ENCODE measurements around the gene ITGAD. TPM values are rescaled to one million over a fixed set of nuclear protein-coding genes. Genes with fewer than 3 reads are reported as not detected.

Gene ITGAD
- total RNA-seq, 1 experiment from 2014 or later = not detected

DNA sequence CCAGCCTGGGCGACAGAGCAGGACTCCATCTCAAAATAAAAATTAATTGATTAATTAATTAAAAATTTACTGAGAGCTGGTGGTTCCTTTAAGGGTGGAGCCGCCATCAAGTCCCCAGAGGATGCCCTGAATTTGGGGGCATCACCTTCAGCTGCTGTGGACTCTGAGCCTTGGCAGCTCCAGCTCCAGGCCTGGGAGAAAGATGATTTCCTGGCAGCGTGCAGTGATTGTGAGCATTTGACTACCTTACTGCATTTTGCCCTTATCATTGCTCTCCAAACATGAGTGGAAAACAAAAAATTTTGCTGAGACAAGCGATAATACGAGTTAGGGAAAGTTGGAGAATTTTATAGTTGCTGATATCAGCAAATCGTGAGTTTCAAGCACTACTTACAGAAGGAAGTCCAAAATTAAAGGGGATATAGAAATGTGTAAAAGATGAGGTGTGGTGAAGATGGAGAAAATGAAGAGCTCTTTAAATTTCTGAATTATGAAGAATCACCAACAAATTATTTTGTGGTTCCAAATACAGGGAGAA lies 2.6 kb upstream of the ITGAD start:
- no CpG with 5 or more reads among the region's 6 CpGs for WGBS (ENCODE audit: extremely low coverage, insufficient read length, low lambda C conversion rate)
- Histone ChIP-seq H3K23ac (ENCODE audit: insufficient read length, low read depth, low read length) (no peak overlapping the region), H3K9ac (ENCODE audit: extremely low read depth, insufficient read length, low read length) (no peak overlapping the region), H3K9me3 (ENCODE audit: control insufficient read depth, low read depth, low read length) (no peaks in the 10 kb centered on the region), H3K18ac (ENCODE audit: insufficient read length, low read depth, low read length) (no peak overlapping the region), H3K4me1 (ENCODE audit: insufficient read depth, low read length) (no peaks in the 10 kb centered on the region), H2AK5ac (ENCODE audit: insufficient read length, low read length) (no peak overlapping the region), H4K8ac (replicated peaks; ENCODE audit: insufficient read length, low read depth, low read length) (no peak overlapping the region), H4K20me1 (ENCODE audit: control insufficient read depth, insufficient read depth, insufficient read length) (no peaks in the 10 kb centered on the region), H3K23me2 (ENCODE audit: insufficient read length, low read depth, low read length, poor library complexity, severe bottlenecking) (no peaks in the 10 kb centered on the region), H3K79me1 (ENCODE audit: insufficient read depth, low read depth, low read length, poor library complexity, severe bottlenecking) (no peaks in the 10 kb centered on the region), H4K91ac (ENCODE audit: insufficient read length, low read depth, low read length) (no peak overlapping the region), H3K56ac (ENCODE audit: insufficient read length, low read depth, low read length) (no peak overlapping the region), H3K14ac (ENCODE audit: insufficient read depth, low read length) (no peak overlapping the region), H2BK12ac (ENCODE audit: insufficient read length, low read depth, low read length) (no peak overlapping the region), H3K4me2 (ENCODE audit: insufficient read depth, insufficient read length, low read length) (no peak overlapping the region), H2BK15ac (ENCODE audit: low read depth, low read length) (no peak overlapping the region), H3T11ph (ENCODE audit: low read length) (no peak overlapping the region), H2BK5ac (ENCODE audit: insufficient read length, low read length) (no peak overlapping the region), H4K5ac (ENCODE audit: insufficient read length, low read depth, low read length) (no peak overlapping the region), H3K79me2 (ENCODE audit: insufficient read depth, low read length) (no peaks in the 10 kb centered on the region), H3K27me3 (ENCODE audit: insufficient read depth, low read length) (no peaks in the 10 kb centered on the region), H3K27ac (ENCODE audit: insufficient read length, low read depth, low read length) (no peak overlapping the region), H3K4ac (ENCODE audit: low read depth, low read length) (no peak overlapping the region), H2BK120ac (ENCODE audit: low read depth, low read length, poor library complexity, severe bottlenecking) (no peak overlapping the region), H2AFZ (ENCODE audit: low read length) (no peak overlapping the region), H2BK20ac (ENCODE audit: low read depth, low read length, poor library complexity, severe bottlenecking) (no peak overlapping the region)
- no peaks in the 10 kb centered on the region; a peak in 2 of 5 replicates for H3K9me3 Mint-ChIP-seq
- no peak for DNase-seq
- no peaks in the 10 kb centered on the region for H3K36me3 Mint-ChIP-seq (ENCODE audit: insufficient read depth in 1 of 3, low read depth in 3 of 3)
- H3K27ac Mint-ChIP-seq = no peak overlapping the region
- TF ChIP-seq CTCF (conservative IDR thresholded peaks at IDR 0.05) = no peak
- no peak overlapping the region for H3K4me3 Mint-ChIP-seq
- peaks cover 8% of the 10 kb centered on the region; the same call in 1 of the 2 replicates for H3K27me3 Mint-ChIP-seq (ENCODE audit: low read depth)
- H3K4me1 Mint-ChIP-seq = peaks cover 6 to 13% of the 10 kb centered on the region in 2 experiments

All from H9 (cell line).